ENCODE results near the gene INTS11.
"Not testable (repeated sequence)": the region's sequence is repeated elsewhere in the genome, so short reads cannot be mapped to it uniquely, and the experiment has no call there.

INTS11 gene

DNA sequence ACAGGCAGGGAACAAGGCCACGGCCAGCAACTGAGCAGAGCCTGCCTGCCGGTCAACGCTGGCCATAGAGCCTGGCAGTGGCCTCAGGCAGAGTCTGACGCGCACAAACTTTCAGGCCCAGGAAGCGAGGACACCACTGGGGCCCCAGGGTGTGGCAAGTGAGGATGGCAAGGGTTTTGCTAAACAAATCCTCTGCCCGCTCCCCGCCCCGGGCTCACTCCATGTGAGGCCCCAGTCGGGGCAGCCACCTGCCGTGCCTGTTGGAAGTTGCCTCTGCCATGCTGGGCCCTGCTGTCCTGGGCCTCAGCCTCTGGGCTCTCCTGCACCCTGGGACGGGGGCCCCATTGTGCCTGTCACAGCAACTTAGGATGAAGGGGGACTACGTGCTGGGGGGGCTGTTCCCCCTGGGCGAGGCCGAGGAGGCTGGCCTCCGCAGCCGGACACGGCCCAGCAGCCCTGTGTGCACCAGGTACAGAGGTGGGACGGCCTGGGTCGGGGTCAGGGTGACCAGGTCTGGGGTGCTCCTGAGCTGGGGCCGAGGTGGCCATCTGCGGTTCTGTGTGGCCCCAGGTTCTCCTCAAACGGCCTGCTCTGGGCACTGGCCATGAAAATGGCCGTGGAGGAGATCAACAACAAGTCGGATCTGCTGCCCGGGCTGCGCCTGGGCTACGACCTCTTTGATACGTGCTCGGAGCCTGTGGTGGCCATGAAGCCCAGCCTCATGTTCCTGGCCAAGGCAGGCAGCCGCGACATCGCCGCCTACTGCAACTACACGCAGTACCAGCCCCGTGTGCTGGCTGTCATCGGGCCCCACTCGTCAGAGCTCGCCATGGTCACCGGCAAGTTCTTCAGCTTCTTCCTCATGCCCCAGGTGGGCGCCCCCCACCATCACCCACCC is 6.9 kb upstream of the INTS11 start, which contains the start of gene TAS1R3:
Gene TAS1R3 (plus strand): TSS at position 213 of the 898 bp plus-strand sequence. CDS start 66 bp downstream, at position 279.
- DNase-seq (ENCODE audit: low read depth in 2 of 3, low spot score in 2 of 3), result no peak

DNA sequence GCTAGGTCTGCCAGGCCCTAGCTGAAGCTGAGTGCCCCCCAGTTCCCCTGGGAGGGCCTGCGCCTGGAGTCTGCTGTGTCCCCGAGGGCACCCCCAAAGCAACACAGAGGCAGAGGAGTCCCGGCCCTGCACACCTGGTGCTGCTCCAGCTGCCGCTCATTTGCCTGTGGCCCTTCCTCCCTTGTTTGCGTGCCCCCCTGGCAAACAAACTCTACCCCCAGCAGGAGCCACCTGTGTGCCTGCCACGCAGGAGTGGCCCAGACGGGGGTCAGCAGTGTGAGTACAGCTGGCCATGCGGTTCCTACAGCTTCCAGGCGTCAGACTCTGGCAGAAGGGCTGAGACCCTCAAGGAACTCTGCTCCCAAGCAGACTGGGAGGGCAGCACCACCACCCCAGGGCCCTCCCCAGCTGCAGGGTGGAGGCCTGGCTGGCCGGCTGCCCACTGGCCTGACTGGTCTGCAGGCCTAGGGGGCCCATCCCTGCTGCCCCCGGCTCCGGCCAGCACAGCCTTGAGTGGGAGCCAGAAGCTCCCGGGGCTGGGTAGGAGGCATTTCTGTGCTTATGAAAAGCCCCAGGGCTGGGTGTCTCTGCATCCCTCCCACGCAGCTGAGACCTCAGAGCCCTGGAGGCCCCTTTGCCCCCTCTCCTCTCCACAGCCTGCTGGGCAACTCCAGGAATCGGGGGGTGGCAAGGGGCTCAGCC is 6.1 kb upstream of the INTS11 start:
- no peak for DNase-seq (ENCODE audit: low read depth in 2 of 3, low spot score in 2 of 3)

DNA sequence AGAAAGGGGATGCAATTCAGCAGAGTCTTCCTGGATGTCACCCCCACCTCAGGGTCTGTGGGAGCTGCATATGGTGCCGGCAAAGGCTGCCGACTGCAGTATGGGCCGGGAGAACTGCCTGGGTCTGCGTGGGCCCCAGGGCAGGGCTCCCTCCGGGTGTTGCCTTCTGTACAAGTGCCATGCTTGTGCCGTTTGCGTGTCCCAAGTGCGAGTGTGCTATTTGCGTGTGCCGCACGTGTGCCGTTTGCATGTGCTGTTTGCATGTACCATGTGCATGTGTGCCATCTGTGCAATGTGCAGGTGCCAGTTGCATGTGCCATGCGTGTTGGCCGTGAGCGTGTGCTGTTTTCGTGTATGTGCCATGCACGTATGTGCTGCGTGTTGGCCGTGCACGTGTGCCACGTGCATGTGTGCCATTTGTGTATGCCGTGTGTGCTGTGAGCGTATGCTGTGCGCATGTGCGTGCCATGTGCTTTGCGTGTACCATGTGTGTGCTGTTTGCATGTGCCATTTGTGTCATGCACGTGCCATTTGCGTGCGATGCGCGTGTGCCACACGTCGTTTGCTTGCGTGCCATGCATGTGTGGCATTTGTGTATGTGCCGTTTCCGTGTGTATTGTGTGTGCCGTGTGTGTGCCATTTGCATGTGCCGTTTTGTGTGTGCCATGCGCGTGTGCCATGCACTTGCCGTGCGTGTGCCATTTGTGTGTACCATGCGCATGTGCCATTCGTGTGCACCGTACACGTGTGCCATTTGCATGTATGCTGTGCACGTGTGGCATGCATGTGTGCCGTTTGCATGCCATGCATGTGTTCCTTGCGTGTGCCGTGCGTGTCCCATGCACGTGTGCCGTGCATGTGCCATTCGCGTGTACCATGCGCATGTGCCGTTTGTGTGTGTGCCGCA is 5.1 kb upstream of the INTS11 start:
- no peak for DNase-seq (ENCODE audit: low read depth in 2 of 3, low spot score in 2 of 3)

DNA sequence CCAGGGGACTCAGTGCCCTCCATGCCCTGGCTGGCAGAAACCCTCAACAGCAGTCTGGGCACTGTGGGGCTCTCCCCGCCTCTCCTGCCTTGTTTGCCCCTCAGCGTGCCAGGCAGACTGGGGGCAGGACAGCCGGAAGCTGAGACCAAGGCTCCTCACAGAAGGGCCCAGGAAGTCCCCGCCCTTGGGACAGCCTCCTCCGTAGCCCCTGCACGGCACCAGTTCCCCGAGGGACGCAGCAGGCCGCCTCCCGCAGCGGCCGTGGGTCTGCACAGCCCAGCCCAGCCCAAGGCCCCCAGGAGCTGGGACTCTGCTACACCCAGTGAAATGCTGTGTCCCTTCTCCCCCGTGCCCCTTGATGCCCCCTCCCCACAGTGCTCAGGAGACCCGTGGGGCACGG is 3.8 kb upstream of the INTS11 start:
- DNase-seq (ENCODE audit: low read depth in 2 of 3, low spot score in 2 of 3), result no peak

DNA sequence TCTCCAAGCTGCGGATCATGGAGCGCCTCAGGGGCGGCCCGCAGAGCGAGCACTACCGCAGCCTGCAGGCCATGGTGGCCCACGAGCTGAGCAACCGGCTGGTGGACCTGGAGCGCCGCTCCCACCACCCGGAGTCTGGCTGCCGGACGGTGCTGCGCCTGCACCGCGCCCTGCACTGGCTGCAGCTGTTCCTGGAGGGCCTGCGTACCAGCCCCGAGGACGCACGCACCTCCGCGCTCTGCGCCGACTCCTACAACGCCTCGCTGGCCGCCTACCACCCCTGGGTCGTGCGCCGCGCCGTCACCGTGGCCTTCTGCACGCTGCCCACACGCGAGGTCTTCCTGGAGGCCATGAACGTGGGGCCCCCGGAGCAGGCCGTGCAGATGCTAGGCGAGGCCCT is 2.8 kb upstream of the INTS11 start:
- no peak for DNase-seq (ENCODE audit: low read depth in 2 of 3, low spot score in 2 of 3)

DNA sequence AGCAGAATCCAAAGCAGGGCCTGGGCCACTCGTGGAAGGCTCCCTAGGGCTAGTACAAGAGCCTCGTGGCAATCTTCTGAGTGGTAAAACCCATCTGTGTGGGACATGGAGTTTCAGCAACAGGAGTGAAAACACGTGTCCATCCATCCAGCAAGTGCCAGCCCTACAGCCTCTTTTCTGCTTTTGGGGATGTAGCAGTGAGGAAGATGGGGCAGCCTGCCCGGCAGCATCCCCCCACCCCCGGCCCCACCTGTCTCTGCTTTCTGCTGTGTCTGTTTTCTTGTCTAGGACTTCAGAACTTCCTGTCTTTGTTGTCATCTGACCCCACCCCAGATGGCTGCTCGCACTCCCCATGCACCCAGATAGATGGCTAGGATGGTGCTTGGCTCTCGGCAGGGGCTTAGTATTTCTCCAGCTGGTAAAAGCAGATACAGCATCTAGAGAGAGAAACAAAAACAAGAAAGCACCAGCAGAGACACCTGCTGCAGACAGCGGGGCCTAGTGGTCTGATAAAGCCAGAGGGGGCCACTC is 1.7 kb upstream of the INTS11 start:
- no peak for DNase-seq (ENCODE audit: low read depth in 2 of 3, low spot score in 2 of 3)

DNA sequence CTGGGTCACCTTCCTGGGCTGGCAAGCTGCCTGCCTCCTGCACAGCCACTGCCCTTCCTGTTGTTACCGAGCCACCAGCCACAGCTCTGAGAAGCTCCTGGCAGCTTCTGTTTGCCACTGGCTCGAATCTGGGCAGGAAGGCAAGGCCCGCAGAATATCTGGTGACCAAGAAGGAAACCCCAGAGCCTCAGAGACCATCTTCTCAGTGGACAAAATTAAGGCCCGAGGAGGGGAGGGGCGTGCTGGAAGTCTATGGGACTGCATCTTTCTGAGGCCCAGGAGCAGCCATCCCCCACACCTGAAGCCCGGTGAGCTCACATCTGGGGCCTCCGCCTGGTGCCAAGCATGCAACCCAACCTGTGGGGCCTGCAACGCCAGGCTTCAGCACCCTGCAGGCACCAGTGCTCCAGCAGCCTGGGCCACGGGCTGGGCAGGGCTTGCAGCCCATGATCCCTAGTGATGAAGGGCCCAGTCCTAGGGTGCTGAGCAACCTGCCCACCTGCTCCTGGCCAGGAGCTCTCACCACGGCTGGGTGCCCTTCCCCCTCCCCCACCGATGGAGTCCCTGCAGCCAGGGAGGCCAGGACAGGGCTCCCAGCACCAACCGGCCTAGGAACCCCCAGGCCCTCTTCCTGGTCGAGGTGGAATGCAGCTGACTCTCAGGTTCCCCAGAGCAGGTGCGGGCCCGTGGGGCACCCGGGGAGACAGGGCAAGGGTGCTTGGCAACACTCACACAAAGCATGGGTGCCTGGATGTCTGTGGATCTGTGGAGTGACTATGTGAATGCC is 1.0 kb upstream of the INTS11 start:
- DNase-seq (ENCODE audit: low read depth in 2 of 3, low spot score in 2 of 3), result no peak

DNA sequence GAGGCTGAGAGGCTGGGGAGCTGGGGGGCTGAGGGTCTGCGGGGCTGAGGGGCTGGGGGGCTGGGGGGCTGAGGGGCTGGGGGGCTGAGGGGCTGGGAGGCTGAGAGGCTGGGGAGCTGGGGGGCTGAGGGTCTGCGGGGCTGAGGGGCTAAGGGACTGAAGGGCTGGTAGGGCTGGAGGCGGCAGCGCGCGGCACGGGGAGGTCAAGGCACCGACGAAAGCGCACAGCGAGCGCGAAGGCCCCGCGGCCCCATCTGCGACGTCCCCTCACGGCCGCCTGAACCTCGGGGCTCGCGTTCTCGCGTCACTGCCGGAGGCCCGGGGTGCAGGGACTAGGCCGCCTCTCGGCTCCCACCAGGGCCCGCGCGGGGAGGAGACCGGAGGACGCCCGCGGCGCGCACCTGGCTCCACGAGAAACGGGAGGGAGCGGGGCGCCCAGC is 356 bp downstream of the INTS11 start:
- DNase-seq (ENCODE audit: low read depth in 2 of 3, low spot score in 2 of 3), result no peak

DNA sequence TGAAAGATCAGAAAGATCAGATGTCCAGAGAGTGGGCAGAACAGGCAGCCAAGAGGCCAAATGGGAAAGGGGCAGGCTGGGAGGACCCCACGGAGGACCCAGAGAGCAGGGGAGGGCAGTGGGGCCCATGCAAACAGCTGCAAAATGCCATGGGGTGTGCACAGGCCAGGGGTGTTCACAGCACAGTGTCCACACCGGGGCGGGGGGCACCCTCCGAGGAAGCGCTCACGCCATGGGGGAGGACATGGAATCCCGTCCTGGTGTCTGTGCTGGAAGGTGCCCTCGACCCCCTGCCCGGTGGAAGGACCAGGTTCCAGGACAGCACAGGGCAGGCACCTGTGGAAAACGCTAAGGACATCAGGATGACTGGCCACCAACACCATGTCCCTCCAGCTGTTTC is 1.5 kb downstream of the INTS11 start:
- no peak for DNase-seq (ENCODE audit: low read depth in 2 of 3, low spot score in 2 of 3)

DNA sequence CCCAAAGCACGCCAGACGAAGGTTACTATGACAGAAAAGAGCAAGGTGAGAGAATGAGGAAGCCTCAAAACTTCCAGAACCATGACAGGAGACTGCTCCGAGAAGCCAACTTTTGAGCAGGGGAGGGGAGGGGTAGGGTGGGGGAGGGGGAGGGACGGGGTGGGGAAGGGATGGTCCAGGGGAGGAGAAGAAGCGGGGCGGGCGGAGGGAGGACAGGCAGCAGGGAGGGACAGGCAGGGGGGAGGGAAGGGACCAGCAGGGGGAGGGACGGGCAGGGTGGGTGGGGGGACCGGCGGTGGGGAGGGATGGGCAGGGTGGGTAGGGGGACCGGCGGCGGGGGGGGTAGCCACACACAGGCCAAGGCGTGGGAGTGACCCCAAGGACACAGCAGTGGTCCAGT is 2.0 kb downstream of the INTS11 start:
- DNase-seq (ENCODE audit: low read depth in 2 of 3, low spot score in 2 of 3), result no peak

DNA sequence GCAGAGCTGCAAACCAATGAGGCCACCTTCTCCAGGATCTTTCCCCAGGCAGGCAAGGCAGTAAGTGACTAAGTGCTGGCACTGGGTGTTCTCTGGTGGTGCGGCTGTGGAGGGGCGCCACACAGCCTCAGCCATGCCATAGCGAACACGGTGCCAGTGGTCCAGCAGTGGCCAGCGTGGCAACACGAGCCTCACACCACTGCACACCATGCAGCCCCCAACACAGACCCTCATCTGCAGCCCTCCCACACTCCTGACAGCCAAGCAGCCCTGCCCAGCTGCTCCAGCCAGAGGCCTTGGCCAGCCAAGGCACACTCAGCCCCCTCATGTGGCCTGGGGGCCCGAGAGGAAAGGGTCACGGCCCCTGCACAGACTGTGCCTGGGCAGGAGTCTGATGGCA is 3.0 kb downstream of the INTS11 start:
- no peak for DNase-seq (ENCODE audit: low read depth in 2 of 3, low spot score in 2 of 3)

DNA sequence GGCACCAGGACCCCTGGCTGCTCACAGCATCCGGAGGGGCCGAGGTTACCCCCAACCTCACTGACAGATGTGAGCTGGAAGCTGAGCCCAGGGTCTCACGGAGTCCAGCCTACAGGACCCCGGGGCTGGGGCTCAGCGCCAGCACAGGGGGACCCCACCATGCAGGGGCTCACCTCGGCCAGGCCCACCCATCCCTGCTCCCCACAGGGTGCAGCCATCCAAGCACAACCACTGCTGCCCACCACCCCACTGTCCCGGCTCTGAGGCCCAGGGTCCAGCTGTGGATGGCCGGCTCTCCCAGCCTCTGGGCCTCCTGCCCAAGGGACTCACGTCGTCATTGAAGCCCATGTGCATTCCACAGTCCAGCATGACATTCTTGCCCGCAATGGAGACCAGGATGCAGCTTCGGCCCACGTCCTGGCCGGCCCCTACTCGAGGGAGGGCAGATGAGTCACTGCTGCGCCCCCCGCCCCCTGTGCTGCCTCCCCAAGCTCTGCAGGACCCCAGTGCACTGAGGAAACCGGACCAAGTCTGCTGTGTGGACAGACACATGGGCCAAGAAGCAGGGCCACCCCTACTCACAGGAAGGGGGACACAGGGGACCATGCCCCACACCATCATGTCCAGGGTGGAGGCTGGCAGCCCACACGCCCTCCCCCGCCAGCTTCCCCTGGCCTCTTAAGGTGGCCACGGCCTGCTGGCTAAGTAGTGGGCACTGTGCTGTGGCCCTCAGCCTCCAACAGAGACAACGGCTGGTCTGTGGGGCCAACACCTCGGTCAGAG is 3.6 kb downstream of the INTS11 start:
- no peak for DNase-seq (ENCODE audit: low read depth in 2 of 3, low spot score in 2 of 3)

DNA sequence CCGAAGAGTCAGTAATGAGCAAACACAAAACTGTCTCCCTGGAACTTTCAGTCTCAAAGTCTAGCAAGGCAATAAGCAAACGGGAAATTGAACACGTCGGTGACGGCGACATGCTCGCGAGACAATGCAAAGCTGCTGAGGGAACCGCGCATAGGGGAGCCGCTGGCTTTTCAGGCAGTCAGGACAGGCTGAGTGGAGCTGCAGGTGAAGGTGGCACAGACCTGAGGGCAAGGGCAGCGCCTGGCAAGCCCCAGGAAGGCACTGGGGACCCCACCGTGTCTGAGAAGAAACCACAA is 4.9 kb downstream of the INTS11 start:
- DNase-seq (ENCODE audit: low read depth in 2 of 3, low spot score in 2 of 3), result no peak

DNA sequence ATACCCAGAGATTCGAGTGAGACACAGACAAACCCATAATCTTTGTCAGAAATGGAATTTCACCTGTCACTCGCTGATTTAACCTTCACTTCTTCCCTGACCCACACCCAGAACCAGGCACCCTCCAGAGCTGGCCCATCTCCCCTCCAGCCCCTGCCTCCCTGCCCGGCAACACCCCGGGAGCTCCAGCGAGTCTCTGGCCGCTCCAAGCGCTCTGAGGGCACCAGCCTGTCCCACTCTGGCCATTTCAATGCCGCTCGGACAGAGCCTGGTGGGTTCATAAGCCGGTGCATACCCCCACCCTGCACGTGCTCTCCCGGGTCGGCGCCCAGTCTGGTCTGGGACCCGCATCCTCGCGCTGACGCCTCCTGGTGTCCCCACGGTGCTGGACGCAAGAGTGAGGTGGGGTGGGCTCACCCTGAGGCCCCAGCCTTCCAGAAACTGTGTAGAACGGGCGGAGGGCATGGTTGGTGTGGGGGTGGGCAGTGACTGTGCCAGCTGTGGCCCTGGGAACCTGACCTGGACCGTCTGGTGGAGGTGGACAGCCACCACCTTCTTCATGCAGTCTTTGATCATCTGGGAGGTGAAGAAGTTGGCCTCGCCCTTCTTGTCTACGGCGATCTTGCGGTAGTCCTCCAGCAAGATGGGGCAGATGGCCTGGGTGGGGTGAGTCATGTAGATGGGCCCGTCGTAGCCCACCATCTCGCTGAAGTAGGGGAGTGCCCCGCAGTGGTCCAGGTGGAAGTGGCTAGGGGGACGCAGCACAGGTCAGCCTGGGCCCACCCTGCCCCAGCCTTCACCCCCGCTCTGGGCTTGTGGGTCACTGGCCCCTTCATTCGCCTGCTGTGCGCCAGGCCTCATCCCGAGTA is 5.4 kb downstream of the INTS11 start:
- DNase-seq (ENCODE audit: low read depth in 2 of 3, low spot score in 2 of 3), result no peak

DNA sequence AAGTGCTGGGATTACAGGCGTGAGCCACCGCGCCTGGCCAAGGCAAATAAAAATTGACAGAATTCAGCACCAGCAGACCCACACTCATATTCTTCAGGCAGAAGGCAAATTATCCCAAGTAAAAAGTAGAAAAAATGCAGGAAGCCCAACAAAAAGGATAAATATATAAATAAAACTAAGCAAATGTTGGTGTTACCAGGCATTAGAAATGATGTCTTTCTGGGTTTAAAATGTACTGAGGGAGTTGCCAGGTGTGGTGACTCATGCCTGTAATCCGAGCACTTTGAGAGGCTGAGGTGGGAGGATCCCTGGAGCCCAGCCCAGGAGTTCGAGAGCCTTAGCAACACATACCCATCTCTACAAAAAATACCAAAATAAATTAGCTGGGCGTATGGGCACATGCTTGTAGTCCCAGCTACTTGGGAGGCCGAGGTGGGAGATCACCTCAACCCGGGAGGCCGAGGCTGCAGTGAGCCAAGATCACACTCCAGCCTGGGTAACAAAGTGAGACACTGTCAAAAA is 6.3 kb downstream of the INTS11 start:
- no peak for DNase-seq (ENCODE audit: low read depth in 2 of 3, low spot score in 2 of 3)

DNA sequence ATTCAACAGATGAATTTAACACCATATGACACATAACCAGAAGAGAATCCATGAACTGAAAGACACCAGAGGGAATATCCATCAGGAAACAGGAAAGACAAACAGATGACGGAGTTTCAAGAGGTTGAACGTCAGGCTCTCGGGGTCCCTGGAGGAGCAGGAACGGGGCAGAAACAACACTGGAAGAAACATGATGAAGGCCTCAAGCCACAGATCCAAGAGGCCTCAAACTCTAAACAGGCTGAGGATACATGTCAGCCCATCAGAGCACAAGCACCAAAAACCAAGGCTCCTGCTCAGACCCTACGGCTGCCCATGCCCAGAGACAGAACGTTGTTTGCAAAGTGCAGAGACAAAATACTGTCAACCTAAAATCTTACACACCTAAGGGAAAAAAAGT is 7.0 kb downstream of the INTS11 start:
- no peak for DNase-seq (ENCODE audit: low read depth in 2 of 3, low spot score in 2 of 3)

DNA sequence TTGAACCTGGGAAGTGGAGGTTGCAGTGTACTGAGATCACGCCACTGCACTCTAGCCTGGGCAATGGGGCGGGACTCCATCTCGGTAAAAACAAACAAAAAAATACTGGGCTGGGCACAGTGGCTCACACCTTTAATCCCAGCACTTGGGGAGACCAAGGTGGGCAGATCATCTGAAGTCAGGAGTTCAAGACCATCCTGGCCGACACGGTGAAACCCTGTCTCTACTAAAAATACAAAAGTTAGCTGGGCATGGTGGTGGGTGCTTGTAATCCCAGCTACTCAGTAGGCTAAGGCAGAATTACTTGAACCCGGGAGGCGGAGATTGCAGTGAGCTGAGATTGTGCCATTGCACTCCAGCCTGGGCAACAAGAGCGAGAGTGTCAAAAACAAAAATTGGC is 8.3 kb downstream of the INTS11 start:
- DNase-seq (ENCODE audit: low read depth in 2 of 3, low spot score in 2 of 3), result not testable (repeated sequence)

DNA sequence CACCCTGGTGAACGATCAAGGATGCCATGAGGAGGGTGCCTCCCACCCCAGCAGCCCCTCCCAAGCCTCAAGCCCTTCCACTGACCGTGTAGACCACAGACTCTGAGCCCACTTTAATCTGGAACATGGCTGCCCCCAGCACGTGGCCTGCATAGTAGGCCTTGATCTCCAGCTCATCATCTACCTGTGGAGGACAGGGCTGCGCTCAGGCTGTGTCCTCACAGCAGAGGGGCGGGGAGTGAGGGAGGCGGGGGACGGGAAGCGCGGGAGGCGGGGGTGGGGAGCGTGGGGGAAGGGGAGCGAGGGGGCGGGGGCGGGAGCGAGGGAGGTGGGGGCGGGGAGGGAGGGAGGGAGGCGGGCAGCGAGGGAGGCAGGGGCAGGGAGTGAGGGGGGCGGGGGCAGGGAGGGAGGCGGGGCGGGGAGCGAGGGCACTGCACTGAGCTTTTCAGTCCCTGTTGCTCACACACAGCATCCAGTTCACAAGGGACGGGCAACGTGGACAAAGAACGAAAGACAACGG is 9.0 kb downstream of the INTS11 start:
- no peak for DNase-seq (ENCODE audit: low read depth in 2 of 3, low spot score in 2 of 3)

All from activated CD8-positive, alpha-beta memory T cell treated with anti-CD3 and anti-CD28 coated beads for 48 hours (primary cell).